ENCODE results near the gene THAP7.

The THAP7 gene

GRCh38 chr22:21031545-21032036 is 29.7 kb upstream of the THAP7 start:
- FAIRE-seq (no peak), DNase-seq (ENCODE audit: insufficient read length, low spot score) (no peak)

DNA sequence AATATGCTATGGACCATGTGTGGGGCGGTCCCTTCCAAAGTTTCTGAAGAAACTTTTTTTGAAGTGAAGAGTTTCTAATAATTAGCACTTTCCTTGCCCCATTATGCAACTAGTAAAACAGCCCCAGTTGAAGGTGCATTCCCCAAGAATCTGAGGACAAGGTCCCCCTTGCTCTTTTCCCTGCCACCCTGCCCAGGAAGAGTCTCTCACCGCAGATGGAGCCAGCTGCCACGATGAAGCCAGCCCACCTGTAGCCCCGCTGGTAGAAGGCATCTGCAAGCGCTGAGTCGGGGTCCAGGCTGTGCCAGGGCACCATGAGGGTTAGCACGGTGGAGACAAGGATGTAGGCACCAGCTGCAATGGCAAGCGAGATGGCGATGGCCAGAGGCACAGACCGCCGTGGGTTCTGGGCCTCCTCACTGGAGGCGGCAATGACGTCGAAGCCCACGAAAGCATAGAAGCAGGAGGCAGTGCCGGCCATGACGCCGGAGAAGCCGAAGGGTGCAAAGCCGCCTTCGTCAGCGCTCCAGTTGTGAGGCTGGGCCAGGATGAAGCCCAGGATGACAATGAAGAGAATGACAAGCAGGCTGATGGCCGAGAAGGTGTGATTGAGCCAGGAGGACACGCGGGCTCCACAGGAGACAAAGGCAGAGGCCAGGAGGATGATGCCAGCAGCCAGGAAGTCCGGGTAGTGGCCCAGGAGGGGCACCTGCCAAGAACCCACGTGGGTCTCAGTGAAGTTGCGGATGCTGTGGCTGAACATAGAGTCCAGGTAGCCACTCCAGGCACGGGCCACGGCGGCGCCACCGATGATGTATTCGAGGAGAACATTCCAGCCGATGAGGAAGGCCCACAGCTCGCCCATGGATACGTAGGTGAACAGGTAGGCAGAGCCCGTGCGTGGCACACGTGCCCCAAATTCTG is 29.0 kb upstream of the THAP7 start:
- DNase-seq (ENCODE audit: insufficient read length, low spot score), result no peak
- FAIRE-seq, result no peak

- DNase-seq (ENCODE audit: insufficient read length, low spot score) (no peak), FAIRE-seq (no peak)
Observed at GRCh38 chr22:21030032-21030431, 28.1 kb upstream of the THAP7 start.

- no peak for FAIRE-seq
- DNase-seq (ENCODE audit: insufficient read length, low spot score), result no peak
Observed at GRCh38 chr22:21029486-21030025, 27.6 kb upstream of the THAP7 start.

DNA sequence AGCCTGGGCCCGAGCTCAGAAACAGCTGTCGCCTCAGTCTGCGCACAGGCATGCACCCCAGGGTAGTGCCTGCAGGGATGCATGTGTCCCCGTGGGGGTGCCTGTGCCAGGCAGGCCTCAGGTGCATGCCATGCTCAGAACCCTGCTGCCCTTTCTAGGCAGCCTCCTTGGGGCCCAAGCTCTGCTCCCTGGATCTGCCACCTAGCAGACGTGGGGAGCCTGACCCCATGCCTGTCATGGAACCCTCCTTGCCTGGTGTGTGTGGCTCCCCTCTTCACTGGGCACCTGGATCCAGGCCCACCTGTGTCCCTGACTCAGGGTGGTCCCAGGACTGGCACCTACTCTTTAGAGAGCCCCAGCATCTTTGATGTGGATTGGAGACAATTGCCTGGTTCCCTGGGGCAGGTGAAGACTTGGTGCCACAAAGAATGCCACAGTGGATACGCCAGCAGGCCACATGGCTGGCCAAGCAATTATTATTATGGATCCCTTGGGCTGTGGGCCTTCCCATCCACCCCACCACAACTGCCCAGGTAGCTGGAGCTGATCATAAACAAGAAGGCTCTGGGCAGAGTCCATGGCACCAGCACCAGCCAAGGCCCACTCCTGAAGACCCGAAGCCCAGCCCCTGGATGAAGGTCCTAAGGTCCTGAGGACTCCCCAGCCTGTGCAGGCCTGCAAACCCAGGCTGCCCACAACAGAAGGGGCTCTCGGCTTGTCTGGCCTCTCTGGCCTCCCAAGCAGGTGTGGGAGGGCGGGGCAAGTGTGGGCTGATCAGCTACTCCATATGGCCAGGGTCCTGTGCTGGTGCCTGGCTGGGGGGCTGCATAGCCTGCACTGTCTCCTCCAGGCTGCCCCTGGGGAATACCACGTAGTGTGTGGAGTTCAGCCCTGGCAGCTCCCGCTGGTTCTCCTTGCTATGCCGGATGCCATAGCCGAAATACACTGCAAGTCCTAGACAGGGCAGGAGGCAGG is 26.6 kb upstream of the THAP7 start:
- FAIRE-seq (no peak), DNase-seq (ENCODE audit: insufficient read length, low spot score) (no peak)

DNA sequence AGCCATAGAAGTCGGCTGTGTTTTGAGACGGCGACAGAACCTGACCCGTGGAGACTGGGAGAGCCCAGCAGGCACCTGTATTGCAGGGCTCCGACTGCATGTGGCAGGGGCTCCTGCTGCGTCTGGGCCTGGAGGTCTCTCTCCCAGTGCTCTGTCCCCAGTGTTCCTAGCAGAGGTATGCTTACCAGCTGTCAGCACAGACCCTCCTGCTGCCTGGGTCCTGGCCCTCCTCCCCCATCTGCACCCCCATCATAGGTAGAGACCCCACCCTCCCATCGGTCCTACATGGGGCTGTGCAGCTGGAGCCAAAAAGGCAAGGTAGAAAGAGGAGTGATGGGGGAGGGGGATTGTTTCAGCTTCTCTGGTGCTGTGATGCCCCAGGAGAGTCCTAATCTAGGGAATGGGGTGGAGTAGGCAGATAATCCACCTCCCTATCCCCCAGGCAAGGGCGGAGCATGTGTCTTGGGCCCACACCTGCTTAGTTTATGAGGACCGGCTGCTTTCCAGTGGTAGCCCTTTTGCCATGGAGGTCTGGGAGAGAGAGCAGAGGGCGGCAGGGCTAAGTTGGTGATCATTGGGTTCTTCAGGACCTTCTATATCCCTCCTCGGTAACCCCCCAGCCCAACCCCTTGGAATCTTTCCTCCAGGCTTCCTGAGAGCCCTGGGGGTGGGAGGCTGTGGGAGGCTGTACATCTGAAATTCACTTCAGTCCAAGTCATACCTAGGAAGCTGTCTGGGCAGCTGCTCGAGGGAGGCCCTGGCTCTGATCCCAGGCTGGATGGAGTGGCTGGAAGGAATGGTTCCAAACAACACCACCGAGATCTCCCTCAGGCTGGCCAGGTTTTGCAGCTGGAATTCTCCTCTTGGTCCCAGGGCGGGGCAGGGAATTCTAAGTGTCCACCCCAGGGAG is 25.1 kb upstream of the THAP7 start:
- FAIRE-seq (no peak), DNase-seq (ENCODE audit: insufficient read length, low spot score) (no peak)

DNA sequence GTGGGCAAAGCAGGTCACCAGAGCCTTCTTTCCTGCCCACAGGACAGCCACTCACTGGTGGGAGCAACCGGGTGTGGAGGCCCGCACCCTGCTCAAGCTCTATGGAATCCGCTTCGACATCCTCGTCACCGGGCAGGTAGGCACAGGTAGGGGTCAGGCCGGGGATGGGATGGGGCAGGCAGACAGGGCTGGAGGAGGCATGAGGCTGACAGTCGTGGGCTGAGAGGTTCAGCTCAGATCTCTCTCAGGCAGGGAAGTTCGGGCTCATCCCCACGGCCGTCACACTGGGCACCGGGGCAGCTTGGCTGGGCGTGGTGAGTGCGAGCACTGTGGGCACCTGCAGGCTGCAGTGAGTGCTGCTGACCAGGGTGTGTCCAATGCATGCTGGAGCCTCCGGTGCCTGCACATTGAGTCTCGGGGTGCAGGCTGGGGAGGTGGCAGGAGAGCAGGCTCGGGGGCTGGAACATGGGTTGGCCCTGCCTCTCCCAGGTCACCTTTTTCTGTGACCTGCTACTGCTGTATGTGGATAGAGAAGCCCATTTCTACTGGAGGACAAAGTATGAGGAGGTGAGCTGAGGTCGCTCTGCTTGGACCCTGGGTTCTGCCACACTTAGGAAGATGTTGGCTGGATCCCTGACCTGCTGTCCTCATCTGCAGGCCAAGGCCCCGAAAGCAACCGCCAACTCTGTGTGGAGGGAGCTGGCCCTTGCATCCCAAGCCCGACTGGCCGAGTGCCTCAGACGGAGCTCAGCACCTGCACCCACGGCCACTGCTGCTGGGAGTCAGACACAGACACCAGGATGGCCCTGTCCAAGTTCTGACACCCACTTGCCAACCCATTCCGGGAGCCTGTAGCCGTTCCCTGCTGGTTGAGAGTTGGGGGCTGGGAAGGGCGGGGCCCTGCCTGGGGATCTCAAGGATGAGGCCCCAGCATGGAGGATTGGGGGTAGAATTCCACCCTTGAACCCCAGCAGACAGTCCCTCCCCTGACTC is 24.1 kb upstream of the THAP7 start:
- DNase-seq (ENCODE audit: insufficient read length, low spot score) (no peak), FAIRE-seq (no peak)

DNA sequence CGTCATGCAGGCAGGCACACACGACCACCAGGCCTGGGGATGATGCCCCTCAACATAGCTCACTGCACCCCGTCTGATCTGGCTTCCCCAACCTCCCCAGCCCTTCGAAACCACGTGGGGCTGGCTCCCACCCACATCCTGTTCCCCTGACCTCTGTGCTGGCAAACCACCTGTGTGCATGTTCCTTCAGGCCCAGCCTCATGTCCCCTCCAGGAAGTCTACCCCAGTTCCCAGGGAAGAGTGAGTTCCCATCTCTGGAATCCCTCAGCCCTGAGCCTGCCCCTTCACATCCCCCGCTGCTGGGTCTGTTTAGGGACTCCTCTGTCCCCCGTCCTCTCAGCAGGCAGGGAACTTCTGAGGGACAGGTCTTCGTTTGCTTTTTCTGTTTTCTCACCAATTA is 23.3 kb upstream of the THAP7 start:
- FAIRE-seq (no peak), DNase-seq (ENCODE audit: insufficient read length, low spot score) (no peak)

- FAIRE-seq, result no peak
Observed at GRCh38 chr22:21022955-21023614, 21.2 kb upstream of the THAP7 start.

GRCh38 chr22:21022507-21022906 is 20.6 kb upstream of the THAP7 start:
- FAIRE-seq, result no peak
- DNase-seq (ENCODE audit: insufficient read length, low spot score), result no peak

More at GRCh38 chr22:21022955-21023614, 21.2 kb upstream of the THAP7 start:
- no peak for DNase-seq (ENCODE audit: insufficient read length, low spot score)

DNA sequence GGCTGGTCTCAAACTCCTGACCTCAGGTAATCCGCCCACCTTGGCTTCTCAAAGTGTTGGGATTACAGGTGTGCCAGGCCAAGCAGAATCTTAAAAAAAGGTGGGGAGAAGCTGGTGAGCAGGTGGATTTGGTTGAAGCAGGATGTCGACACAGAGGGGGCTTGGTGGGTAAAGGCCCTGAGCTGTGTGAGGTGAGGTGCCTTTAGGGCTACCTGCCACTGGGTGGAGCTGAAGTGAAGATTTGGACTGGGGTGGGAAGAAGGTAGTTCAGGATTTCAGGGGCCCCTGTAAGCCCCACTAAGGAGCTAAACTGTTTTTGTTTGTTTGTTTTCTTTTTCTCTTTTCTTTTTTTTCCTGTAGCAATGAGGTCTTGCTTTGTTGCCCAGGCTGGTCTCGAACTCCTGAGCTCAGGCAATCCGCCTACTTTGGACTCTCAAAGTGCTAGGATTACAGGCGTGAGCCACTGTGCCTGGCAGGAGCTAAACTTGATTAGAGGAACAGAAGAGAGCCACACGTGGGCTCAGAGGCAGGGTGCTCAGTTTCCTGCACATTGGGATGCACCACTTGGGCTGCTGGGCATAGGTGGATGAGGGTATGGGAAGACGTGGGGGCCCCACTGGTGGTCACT is 19.0 kb upstream of the THAP7 start:
- FAIRE-seq (no peak), DNase-seq (ENCODE audit: insufficient read length, low spot score) (no peak)

GRCh38 chr22:21018314-21018713 is 16.4 kb upstream of the THAP7 start:
- FAIRE-seq, result no peak
- DNase-seq (ENCODE audit: insufficient read length, low spot score), result no peak

DNA sequence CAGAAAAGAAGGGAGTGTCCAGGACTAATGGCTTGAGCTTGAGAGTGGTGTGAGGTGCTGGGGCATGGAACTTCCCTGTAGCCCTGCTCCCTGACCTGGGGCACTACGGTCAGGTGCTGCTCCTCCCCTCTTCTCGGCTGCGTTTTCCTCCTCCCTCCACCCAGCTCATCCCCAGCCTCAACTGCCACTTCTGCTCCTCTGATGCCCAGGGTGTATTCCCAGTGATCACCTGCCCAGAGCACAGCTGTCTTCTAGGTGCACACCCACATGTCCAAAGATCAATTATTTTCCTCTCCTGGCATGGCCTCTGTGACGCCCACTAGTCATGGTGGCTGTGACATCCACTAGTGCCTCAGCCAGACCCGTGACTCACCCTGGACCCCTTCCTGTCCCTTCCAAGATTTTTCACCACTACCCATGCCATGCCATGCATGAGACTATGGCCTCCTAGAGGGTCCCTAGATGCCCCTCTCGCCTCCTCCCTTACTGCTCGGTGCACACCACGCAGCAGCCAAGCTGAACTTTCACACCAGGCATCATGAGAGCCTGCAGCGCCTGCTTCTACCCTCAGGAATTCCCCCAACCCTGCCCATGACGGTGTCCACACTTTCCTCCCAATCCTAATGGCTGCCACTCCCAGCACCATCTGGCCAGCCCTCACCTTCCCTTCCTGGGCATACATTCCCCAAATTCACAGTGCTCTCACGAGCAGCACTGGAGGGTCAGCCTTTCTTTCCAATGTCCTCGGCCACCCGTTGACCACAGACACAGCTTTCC is 14.9 kb upstream of the THAP7 start:
- FAIRE-seq, result no peak
- DNase-seq (ENCODE audit: insufficient read length, low spot score), result no peak

DNA sequence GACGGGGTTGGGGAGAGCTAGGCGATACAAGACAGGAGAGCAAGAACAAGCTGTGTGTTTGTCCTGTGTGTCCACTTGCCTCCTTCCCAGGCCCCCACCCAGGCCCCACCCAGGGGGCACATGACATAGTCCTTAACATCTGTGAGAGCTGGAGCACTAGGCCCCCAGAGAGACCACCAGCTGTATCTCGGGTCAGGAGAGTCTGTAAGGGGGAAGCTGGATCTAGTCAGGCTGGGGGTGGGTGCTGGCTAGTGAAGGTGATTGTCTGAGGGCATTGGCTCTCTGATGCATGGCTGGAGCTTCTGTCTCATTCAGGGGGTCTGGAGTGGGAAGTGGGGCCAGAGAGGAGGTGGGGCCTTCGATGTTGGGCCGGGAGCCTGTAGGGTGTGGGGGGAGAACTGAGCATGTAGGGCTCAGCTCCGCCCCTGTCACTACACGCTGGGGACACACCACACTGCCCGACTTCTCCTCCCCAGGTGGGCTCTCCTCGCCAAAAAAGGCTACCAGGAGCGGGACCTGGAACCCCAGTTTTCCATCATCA is 13.6 kb upstream of the THAP7 start:
- DNase-seq (ENCODE audit: insufficient read length, low spot score), result no peak
- no peak for FAIRE-seq

- FAIRE-seq (peak; percentile 79), DNase-seq (ENCODE audit: insufficient read length, low spot score) (no peak)
Observed at GRCh38 chr22:21014726-21015465, 13.0 kb upstream of the THAP7 start, which contains the start of gene P2RX6. TSS of gene P2RX6 (plus strand) at chr22:21015165. CDS start at chr22:21015175, 10 bp downstream.

GRCh38 chr22:21014202-21014725 is 12.3 kb upstream of the THAP7 start:
- FAIRE-seq, result peak; percentile 59
- DNase-seq (ENCODE audit: insufficient read length, low spot score), result peak; percentile 88

Measured in HTR-8/SVneo (cell line).